ENCODE results near the gene MAG.

Gene MAG

DNA sequence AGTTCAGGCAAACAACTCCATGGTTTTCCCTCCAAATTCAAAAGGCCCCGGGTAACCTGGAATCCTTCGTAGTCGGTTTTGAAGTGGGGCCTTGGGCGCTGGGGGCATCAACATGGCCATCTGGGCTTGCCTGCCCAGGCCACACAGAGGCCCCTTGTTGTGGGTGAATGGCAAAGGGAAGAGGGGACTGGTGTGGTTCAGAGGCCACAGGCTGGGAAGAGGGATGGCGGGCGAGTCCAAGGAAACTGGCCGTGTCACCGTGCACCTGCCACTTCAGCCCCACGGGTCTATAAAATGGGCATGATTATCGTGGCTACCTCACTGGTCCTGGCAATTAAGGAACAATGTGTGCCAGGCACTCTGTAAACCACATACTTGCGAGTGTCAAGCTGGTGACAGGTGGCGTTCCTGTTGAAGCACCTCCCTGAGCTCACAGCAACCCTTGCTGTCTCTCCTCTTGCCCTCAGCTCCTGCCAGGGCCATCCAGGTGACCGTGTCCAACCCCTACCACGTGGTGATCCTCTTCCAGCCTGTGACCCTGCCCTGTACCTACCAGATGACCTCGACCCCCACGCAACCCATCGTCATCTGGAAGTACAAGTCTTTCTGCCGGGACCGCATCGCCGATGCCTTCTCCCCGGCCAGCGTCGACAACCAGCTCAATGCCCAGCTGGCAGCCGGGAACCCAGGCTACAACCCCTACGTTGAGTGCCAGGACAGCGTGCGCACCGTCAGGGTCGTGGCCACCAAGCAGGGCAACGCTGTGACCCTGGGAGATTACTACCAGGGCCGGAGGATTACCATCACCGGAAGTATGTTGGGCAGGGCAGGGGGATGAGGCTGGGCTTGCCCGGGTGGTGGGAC, 41.9 kb upstream of the MAG start:
- H3K4me1 ChIP-seq = peaks cover 0 to 22% (median 15%) of the 10 kb centered on the region in 4 donors

GRCh38 chr19:35251456-35251855, 40.5 kb upstream of the MAG start:
- H3K36me3 ChIP-seq = no peaks in the 10 kb centered on the region
- DNase-seq = no peak
- TF ChIP-seq, protein P1, sequence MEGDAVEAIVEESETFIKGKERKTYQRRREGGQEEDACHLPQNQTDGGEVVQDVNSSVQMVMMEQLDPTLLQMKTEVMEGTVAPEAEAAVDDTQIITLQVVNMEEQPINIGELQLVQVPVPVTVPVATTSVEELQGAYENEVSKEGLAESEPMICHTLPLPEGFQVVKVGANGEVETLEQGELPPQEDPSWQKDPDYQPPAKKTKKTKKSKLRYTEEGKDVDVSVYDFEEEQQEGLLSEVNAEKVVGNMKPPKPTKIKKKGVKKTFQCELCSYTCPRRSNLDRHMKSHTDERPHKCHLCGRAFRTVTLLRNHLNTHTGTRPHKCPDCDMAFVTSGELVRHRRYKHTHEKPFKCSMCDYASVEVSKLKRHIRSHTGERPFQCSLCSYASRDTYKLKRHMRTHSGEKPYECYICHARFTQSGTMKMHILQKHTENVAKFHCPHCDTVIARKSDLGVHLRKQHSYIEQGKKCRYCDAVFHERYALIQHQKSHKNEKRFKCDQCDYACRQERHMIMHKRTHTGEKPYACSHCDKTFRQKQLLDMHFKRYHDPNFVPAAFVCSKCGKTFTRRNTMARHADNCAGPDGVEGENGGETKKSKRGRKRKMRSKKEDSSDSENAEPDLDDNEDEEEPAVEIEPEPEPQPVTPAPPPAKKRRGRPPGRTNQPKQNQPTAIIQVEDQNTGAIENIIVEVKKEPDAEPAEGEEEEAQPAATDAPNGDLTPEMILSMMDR (IDR thresholded peaks at IDR 0.05) = no peak
- H3K4me3 ChIP-seq = no peak overlapping the region
- intact Hi-C loops (cut with DNase I; ENCODE audit: low total_unique reads) = no loop called here
- H3K27ac ChIP-seq = no peak overlapping the region
- H3K9me3 ChIP-seq = no peaks in the 10 kb centered on the region
- peaks cover 0 to 22% (median 15%) of the 10 kb centered on the region in 4 donors for H3K4me1 ChIP-seq
- H3K27me3 ChIP-seq = peaks cover 0 to 51% of the 10 kb centered on the region in 2 donors

More for the DNA sequence above, 41.9 kb upstream of the MAG start:
- peak in 1 of 2 donors; percentile 61 for DNase-seq
- peaks cover 0 to 47% of the 10 kb centered on the region in 2 donors for H3K27me3 ChIP-seq
- H3K36me3 ChIP-seq = no peaks in the 10 kb centered on the region
- TF ChIP-seq, protein P1 (IDR thresholded peaks at IDR 0.05) = no peak
- no peaks in the 10 kb centered on the region for H3K9me3 ChIP-seq
- H3K4me3 ChIP-seq = peak overlapping the region in 1 of 2 donors; percentile 42
- no peak overlapping the region for H3K27ac ChIP-seq
- intact Hi-C loops (cut with DNase I; ENCODE audit: low total_unique reads) = no loop called here

DNA sequence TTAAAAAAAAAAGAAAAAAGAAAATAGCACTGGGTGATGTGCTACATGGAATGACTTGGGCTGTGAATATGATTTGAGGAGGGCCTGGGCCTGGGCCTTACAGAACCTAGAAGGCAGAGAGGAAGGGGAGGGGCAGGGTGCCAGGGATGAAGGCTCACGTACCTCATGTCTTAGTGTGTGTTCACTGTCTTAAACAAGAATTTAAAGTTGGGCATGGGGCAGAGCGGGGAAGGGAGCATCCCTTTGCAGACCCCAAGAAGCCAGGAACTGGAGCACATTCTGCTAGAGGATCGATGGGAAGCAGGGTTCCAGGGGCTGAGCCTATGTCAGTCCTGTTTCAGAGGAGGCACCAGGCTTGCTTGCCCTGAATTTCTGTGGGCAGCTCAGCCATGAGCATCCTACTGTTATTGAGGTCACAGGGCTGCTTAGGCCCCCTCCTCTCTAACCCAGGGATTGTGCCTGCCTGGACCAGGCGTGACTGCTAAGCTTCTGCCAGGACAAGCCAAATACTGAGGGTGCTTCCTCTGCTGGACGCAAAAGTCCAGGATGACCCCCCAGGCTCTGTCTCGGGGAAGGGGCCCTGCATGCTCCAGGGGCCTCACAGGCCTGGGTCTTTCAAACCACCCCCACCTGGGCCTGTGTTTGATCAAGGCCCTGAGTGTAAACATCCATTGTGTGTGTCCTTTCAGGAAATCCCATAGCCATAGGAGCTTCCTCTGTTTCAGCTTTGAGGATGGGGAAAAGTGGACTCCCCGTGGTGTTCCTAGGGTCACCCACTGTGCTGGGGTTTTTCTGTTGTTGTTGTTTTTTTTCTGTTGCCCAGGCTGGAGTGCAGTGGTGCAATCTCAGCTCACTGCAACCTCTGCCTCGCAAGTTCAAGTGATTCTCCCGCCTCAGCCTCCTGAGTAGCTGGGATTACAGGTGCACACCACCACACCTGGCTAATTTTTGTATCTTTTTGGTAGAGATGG, 38.4 kb upstream of the MAG start:
- TF ChIP-seq, protein P1 (IDR thresholded peaks at IDR 0.05) = no peak
- H3K9me3 ChIP-seq = no peaks in the 10 kb centered on the region
- intact Hi-C loops (cut with DNase I; ENCODE audit: low total_unique reads) = no loop called here
- peaks cover 0 to 55% of the 10 kb centered on the region in 2 donors for H3K27me3 ChIP-seq
- no peak for DNase-seq
- no peak overlapping the region for H3K4me3 ChIP-seq
- H3K27ac ChIP-seq = no peak overlapping the region
- peaks cover 0 to 10% (median 7%) of the 10 kb centered on the region in 4 donors for H3K4me1 ChIP-seq
- peaks cover 0 to under 1% (median 0%) of the 10 kb centered on the region in 3 donors for H3K36me3 ChIP-seq

- intact Hi-C loops (cut with DNase I; ENCODE audit: low total_unique reads) = no loop called here
- TF ChIP-seq, protein P1 (IDR thresholded peaks at IDR 0.05) = no peak
- H3K9me3 ChIP-seq = no peaks in the 10 kb centered on the region
- peaks cover 0 to 7% (median 0%) of the 10 kb centered on the region in 3 donors for H3K36me3 ChIP-seq
- peaks cover 0 to 49% of the 10 kb centered on the region in 2 donors for H3K27me3 ChIP-seq
- H3K27ac ChIP-seq = no peak overlapping the region
- peaks cover 0 to under 1% (median 0%) of the 10 kb centered on the region in 4 donors for H3K4me1 ChIP-seq
- no peak overlapping the region for H3K4me3 ChIP-seq
- no peak for DNase-seq
These were observed 37.3 kb upstream of the MAG start for GRCh38 chr19:35254341-35255297.
